Stimulated activated CD8-positive, alpha-beta memory T cell treated with anti-CD3 and anti-CD28 coated beads, Interleukin-15, amount 100 ng/mL, for 48 hours (primary cell): ENCODE data around the gene LASP1NB.
"Not testable (repeated sequence)": the region's sequence is repeated elsewhere in the genome, so short reads cannot be mapped to it uniquely, and the experiment has no call there.

Experiments used
- DNase-seq, 2 donors: peaks; one replicate each; pipeline ENCODE4 v3.0.0-alpha.2; 2020; ENCODE audit warnings: low read depth in 2 of 2

LASP1NB gene

DNA sequence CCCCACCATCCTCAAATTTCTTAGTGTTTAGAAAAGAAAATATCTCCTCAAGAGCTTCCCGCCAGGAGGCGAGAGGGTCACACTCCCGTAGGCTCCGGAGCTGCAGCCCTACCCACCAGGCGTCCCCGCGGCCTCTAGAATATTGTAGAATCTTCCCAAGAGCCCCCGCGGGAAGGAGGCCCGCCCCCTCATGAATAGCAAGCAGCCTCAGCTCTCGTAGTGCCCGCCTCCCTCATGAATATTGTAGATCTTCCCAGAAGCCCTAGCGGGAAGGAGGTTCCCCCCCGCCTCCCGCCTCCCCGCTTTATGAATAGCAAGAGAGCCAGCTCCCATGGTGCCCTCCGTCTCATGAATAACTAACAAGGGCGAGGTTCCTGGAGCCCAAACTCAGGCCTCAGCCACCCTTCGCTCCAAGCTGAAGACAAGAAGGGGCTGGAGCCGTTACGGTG is 41.9 kb downstream of the LASP1NB start, which contains the start of gene FBXO47:
Gene FBXO47, minus strand, starts transcription at position 114 of the 449 bp plus-strand sequence. CDS start 4,378 bp downstream, outside the sequence.
- DNase-seq = peak; percentile 64 to 80

- DNase-seq = no peak
Observed at GRCh38 chr17:38969281-38969680, 43.9 kb downstream of the LASP1NB start.

DNA sequence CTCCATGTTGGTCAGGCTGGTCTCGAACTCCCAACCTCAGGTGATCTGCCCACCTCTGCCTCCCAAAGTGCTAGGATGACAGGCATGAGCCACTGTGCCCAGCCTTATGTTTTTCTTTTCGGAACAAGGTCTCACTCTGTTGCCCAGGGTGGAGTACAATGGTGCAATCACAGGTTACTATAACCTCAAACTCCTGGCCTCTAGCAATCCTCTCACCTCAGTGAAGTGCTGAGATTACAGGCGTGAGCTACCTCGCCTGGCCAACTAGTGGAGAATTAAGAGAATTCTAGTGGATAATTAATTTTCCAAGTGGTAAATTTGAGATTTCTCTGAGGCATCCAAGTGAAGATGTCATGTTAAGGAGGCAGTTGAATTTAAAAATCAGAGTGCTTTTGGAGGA is 44.7 kb downstream of the LASP1NB start:
- no peak for DNase-seq

GRCh38 chr17:38970804-38971203 is 45.4 kb downstream of the LASP1NB start:
- DNase-seq = no peak

GRCh38 chr17:38976187-38976551 is 50.8 kb downstream of the LASP1NB start:
- DNase-seq = not testable (repeated sequence)

GRCh38 chr17:38978180-38978579 is 52.8 kb downstream of the LASP1NB start:
- no peak for DNase-seq
